ENCODE results near the gene TBC1D22A.

The TBC1D22A gene

DNA sequence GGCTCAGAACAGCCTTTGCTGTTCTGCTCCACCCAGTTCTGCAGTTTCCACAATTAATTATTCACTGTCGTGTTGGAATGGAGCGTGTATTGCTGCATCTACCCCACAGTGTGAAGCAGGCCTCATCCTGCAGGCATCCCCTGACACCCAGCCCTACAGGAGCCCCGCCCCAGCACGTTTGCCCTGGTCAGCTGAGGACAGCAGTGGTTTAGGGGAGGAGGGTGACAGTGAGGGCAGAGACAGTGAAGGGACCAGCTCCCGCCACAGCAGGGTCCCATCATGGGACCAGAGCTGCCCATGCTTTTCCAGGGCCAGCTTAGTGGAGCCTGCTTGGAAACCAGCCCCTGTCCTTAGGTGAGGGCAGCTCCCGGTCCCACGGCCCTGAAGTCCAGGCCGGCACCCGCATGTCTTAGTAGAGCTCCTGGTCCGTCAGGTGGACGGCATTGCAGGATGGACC is 273.0 kb downstream of the TBC1D22A start:
- in situ Hi-C loops (cut with HindIII; ENCODE audit: low sequenced_read_pairs) = no loop called here

DNA sequence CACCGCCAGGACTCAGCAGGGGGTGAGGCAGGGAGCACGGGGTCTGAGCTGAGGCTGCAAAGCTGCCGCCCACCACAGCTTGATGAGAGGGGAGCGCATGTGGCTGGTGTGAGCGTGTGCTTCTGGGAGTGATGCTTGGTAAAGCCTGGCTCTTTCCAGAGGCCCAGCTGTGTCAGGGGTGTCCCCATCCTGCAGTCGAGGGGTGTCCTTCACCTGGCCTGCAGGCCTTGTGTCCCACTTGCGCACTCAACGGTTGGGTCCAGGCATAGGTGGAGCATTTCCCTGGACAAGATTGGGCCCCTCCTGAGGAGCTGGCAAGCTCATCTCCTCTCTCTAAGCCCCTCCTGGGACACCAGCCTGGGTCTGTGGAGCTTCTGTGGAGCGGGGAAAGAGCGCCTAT is 273.9 kb downstream of the TBC1D22A start:
- in situ Hi-C loops (cut with HindIII; ENCODE audit: low sequenced_read_pairs) = no loop called here

DNA sequence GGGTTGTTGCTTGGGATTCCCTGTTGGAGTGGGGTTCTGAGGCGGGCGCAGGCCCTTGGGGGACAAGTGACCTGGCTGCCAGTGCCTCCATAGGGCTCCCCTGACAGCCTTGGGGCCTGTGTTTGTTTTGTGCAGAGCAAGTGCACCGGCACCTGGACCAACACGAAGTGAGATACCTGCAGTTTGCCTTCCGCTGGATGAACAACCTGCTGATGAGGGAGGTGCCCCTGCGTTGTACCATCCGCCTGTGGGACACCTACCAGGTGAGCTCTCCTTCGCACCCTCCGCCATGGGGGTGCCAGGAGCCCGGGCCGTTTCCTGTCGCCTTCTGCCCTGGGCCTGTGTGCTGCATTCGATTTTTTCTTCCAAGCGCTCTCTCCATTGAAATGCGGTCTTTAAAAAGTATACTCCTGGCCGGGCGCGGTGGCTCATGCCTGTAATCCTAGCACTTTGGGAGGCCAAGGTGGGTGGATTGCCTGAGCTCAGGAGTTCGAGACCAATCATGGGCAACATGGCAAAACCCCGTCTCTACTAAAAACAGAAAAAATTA is 274.6 kb downstream of the TBC1D22A start:
- in situ Hi-C loops (cut with HindIII; ENCODE audit: low sequenced_read_pairs) = no loop called here

DNA sequence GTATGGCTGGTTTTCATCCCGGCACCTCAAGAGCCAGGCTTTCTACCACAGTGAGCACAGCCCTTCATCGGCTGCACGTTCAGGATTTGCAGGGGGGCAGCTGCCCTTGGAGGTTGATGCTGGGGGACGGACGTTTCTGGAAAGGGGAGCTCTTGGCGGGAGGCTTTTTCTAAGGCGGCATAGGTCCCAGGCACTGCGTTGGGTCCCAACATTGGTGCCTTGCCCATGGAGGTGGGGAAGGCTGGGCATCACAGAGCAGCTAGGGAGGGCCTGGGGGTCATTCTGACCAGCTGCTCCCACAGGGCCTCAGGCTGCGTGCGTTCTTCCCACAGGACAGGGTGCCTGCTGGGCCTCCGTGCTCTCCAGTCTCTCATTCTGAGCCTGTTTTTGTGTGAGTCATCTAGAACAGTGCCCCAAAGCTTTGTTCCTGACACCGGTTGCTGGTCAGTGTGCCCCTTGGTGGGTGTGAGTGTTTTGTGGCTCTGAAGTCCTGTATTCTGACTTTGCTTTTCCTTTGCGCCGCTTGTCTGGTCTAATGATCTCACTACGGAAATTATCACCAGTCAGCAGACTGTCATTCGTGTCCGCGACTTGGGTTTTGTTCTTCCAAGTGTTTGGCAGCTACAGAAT is 275.9 kb downstream of the TBC1D22A start:
- in situ Hi-C loops (cut with HindIII; ENCODE audit: low sequenced_read_pairs) = no loop called here

DNA sequence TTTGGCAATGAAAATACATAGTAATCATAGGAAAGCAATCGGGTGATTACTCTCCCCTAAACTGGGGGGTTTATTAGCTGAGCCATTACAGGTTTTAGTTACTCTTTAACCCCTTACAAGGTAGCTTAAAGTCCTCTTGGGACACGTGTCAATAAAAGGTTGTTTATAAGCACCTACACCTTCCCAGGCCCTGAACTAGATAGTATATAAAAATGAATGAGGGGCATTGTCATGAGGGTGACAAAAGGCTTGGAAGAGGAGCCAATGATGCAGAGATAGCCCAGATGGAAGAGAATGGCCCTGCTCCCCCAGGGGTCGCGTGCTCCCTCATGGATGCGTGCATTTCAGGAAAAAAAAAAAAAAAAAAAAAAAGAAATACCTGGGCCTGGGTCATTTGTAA is 276.9 kb downstream of the TBC1D22A start:
- in situ Hi-C loops (cut with HindIII; ENCODE audit: low sequenced_read_pairs) = no loop called here

DNA sequence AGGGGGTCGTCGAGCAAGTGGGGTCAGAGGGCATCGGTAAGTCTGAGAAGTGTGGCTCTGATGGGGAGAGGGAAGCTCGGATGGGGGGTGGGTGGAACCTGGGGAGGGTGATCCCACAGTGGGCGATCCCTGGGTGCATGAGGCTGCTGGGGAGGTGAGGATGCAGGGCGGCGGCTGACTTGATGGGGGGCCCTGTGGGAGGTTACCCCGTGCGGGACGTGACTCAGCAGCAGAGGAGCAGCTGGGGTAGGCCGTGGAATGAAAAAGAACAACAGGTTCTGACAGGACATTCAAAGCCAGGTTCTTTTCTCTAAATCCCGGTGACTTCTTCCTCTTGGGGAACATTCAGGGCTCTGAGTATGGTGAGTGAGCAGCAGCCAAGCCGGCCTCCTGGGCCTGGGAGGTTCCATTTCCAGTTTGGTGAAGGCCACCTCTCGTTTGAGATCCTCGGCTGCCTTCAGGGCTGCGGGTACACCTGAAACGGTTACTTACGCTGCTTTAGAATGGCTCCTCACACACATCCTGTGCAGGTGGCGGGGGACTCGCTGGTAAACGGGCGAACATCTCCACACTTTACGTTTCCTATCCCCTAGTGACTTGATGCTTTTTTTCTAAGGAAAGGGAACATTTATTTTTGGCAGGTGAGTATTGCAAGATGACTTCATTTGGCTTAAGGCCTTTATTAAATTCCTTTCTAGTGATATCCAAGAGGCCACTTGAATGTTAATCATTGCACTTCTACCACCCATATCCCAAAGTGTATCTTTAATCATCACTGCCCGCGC is 278.2 kb downstream of the TBC1D22A start:
- in situ Hi-C loops (cut with HindIII; ENCODE audit: low sequenced_read_pairs) = no loop called here

DNA sequence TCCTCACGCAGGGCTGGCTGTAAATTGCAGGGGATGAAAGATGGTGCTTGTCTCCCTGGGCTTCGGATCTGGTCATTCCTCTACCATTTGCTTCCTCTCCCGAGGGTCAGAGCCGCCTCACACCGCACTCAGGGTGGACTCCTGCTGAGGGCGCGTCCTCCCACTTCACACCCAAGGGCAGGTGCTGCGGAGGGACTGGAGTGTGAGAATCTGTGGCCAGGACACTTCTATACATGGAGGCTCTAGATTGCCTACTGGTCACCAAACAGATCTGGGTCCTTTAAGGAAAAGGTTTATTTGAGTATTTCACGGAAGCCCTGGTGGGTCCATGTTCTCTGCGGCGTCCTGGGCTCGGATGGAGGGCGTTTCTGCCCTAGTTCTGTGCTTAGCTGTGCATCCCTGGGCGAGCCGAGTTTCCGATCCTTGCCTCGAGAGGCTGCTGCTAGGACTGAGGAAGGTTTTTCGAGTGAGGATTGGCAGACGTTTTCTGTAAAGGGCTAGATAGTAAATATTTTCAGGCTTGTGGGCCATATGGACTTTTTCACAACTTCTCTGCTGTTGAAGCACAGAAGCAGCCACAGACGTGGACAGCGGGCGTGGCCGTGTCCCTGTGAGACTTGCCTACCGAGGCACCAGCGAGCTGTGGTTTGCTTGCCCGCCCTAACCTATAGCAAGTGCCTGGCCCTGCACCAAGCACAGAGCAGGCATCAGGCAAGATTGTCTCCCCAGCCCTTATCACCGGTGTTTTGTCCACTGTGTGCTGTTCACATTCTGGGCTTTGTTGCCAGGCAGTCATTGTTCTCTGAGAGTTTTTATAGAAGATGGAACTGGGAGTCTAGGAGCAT is 279.0 kb downstream of the TBC1D22A start:
- in situ Hi-C loops (cut with HindIII; ENCODE audit: low sequenced_read_pairs) = no loop called here

DNA sequence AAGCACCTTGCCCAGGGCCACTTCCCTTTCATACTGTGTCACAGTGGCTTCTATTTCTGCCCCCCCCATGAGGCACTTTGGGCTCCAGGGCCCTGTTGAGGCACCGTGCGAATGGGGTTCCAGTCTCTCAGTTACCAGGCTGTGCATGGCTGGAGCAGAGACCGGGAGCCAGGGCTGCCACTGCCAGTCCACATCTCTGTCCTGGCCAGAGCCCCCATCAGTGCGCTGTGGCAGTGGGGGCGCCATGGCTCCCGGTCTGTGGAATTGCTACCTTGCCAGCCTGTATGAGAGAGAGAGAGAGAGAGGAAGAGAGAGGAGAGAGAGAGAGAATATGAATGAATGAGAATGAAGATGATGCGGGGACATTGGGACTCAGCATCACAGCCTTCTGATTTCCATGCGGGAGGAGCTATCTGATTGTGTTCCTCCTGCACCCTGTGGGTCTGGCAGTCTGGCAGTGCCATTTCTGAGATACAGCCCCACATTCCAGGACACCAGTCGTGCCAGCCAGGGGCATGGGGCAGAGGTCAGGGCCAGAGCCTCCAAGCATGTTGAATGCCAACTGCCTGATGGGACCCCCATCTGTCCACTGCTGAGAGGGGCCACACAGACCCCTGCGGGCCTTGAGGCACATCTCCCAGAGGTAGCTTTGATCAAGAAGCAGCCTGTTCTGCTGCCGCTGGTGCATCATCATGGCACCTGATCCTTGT is 279.8 kb downstream of the TBC1D22A start:
- in situ Hi-C loops (cut with HindIII; ENCODE audit: low sequenced_read_pairs) = no loop called here

DNA sequence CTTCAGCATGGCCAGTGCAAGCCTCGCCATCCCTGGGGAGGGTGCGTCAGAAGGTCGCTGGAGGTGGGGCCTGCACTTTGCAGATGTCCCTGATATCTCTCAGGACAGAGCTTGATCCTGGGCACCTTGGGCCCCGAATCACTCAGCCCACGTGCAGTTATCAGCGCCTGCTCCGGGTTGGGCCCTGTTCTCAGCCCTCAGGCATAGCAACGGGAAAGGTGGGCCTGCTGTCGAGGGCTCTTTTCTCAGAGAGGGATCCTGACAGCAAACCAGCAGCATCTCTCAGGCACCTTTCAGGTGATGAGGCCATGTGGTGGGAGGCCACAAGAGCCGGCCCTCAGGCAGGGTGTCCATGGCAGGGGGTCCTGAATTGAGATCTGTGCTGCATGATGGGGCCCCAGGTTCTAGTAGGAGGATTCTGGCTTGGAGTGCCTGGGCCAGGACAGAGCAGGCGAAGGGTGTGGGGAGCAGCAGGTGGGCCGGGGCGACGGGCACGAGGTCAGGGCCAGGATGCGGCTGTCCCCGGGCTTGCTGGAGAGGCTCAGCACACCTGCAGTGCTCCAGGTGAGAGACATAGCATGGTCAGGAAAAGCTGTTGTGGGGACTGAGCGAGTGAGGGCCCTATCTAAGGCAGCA is 280.5 kb downstream of the TBC1D22A start:
- in situ Hi-C loops (cut with HindIII; ENCODE audit: low sequenced_read_pairs) = no loop called here

DNA sequence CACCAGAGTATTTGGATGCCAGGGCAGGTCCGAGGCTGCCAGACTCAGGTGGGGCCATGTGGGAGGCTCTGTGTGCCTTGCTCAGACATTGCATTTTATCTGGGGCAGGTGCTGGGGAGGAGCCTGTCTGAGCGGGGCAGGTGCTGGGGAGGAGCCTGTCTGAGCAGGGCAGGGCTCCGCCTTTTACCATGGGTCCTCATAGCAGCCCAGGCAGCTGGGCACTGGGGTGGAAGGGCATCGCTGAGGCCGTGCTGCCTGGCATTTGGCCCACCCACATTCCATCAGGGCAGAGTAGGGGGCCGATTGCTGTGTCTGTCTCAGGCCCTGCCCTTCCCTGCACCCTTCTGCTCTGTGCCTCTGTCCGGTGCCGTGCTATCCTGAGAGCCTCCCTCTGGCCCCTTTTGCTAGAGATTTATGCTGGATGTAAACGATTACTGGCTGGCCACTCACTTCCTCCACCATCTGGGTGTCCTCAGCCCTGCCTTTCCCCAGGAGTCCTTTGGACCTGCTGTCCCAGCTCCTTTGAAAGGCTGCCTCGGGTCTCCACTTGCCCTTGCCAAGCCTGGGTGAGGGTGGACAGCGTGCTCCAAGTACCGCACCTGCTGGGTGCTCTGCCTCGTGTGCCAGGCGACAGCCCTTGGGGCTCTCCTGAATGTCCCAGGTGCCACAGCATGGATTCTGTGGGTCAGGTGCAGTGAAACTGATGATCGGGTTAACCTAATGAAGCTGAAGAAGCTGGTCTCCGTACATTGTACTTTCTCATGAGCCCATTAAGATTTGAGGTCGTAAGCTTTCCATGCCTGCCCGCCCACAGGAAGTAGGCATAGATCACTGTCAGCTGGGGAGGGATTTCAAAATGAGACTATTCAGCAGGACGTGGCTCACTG is 281.6 kb downstream of the TBC1D22A start:
- in situ Hi-C loops (cut with HindIII; ENCODE audit: low sequenced_read_pairs) = no loop called here

DNA sequence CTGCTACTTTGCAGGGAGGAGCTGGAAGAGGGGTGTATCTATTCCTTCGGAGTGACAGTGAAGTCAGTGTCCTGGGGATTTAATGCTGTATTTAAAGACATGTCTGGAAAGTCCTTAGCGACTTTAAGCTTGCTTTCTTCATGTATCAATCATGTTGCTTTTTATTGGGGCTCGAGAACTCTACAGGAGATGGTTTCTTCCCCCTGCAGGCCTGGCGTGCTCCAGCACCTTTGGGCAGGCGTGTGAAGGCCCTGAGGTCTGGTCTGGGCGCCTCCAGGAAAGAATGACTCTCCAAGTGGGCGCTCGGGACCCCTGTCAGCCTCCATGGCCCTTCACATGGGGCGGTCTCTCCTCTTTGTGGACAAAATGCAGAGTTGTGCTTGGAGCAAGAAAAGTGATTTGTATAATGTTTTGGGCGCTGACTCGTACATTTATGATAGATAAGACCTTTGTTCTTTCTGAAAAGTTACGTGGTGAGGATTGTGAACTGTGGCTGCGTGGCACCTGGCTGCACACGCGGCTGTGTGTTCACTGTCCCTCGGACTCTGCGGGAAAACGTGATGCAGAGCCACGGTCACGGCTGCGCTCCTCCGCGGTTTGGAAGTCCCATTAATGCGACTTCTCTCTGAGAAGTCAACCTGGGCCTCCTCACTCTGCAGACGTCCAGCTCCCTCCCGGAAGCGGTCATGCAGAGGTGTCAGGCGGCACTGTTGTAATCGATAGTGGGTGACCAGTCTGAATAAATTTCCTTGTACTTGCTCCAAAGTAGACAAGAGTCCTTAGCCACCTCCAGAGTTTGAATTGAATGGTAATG is 282.5 kb downstream of the TBC1D22A start:
- in situ Hi-C loops (cut with HindIII; ENCODE audit: low sequenced_read_pairs) = loop anchor here (5.0 kb wide), 1 partner anchor 107 kb away; no protein-coding TSS in a partner anchor

DNA sequence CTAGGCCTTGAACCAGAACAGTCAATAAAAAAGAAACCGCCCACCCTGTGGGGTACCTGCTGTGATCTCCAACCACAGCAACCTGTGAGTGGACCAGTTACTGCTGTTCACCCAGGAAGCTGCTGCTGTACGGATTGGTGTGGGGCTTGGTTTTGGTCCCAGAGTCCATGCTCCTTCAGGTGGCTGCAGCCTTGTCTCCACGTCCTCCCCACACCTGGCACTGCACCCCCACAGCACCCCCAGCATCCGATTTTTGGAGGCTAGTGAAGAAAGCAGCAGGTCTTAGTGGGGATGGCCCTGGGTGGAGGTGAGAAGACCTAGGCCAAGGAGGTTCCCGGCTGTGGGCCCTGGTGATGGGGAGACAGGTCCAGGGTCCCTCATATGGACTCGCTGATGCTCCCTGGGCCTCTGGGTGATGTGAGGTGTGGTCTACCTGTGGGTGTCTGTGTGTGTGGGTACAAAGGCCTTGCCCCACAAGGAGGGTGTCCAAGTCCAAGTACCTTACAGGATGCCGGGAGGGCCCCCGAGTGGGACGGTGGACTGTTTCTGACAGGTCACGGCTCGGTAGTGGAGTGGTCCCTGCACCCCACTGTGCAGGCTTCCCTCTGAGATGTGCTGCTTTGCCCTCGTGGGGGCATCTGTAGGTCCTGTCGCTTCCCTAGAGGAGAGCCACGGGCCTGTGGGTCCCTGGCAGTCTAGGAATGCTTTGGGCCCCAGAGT is 283.4 kb downstream of the TBC1D22A start:
- in situ Hi-C loops (cut with HindIII; ENCODE audit: low sequenced_read_pairs) = loop anchor here (5.0 kb wide), 1 partner anchor 106 kb away; no protein-coding TSS in a partner anchor

DNA sequence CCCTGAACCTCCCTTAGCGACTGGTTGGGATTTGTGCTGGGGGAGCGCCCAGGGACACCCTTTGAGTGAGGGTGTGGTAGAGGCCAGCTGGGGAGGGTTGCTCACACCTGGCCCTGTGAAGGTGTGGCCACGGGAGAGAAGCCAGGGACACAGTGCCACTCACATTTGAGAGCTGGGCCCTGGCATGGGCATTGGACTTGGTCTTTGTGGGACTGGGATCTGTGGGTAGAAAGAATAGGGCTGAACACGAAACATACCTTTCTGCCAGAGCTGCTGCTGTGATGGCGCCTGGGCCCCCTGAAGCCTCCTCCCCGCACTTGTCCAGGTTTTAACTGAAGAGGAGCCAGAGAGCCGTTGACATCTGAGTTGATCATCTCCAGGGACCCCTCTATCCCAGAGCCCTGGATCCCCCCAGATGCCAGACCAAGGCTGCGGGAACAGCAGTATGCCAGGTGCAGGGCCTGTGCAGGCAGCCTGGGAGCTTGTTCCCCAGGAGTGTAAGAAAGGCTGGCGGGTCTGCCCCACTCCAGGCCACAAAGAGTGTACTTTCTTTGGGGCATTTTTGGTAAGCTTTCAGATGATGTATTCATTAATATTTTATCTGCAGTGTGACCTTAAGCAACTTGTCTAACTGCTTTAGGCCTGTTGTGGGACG is 284.1 kb downstream of the TBC1D22A start:
- in situ Hi-C loops (cut with HindIII; ENCODE audit: low sequenced_read_pairs) = loop anchor here (5.0 kb wide), 1 partner anchor 106 kb away; no protein-coding TSS in a partner anchor

DNA sequence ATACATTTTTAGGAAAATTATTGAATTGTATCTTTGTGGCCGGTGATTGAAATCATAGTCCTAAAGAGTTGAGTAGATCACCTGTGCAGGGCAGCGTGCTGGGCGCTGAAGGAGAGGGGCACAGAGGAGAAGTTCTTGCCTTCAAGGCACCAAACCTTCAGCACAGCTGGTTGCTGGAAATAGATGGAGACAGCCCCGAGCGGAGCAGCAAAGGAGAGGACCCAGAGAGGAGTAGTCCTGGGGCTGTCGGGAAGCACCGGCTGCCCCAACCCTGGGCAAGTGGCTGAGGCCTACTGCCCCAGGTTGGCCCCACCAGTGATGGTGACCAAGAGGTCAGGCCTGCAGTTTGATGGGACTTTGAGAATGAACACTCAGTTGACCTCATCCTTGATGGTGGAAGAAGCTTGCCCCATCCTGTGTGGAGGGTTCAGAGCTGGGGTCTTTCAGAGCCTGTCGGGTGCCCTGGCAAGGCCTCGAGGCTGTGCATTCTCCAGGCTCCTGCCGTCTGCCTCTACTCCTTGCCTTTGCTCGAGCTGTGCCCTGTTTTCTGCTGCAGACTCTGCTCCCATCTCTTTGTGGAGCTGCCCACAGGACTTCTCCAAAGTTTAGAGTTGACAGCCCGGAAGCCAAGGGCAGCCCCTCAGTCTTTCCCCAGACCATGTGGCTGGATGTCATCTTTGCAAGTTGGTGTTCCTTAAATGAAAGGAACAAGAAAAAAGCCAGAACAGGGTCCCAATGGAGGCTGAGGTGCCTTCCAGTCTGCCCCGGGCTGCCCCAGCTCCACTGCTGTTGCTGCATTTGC is 285.1 kb downstream of the TBC1D22A start:
- in situ Hi-C loops (cut with HindIII; ENCODE audit: low sequenced_read_pairs) = loop anchor here (5.0 kb wide), 1 partner anchor 105 kb away; no protein-coding TSS in a partner anchor

DNA sequence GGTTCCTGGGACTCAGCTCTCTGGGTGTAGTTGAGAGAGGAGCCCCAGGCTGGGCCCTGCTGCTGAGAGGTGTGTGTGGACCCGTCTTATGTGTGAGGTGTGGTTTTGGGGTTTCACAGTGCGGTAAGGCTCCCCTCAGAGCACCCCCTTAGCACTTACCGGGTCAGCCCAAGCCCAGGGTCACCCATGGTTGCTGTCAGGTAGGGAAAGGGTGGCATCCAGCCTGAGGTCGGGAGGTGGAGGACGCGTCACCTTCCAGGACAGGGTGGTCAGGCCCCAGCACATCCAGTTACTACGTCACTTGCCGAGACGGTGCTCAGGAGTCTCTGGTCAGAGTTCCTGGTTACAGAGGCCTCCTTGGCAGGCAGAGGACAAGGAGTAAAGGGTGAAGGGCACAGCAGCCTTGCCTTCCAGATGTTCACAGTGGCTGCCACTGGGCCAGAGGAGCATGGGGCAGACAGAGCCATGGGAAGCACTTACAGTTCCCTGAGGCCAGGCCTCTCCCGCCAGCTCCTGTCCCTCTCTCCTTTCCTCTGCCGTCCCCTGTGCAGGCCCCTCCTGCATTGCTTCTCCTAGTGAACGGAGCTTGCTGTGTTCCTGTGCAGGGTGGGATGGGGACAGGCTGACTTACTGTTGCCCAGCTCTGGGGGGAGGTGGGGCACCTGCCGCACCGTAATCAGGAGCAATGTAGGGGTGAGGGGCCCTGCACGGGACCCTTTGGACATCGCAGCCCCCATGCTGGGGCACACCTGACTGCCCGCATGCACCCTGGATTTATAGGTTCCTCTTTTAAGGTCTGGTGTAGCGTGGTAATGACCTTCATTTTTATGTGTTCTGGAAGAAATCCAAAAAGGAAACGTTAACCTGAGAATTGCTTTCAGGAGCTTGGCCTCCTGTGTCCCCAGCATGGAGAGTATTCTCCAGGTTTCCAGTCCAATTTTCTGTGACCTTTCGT is 285.9 kb downstream of the TBC1D22A start:
- in situ Hi-C loops (cut with HindIII; ENCODE audit: low sequenced_read_pairs) = loop anchor here (5.0 kb wide), 1 partner anchor 104 kb away; no protein-coding TSS in a partner anchor
